ENCODE data around the gene LTBP1.

DNA sequence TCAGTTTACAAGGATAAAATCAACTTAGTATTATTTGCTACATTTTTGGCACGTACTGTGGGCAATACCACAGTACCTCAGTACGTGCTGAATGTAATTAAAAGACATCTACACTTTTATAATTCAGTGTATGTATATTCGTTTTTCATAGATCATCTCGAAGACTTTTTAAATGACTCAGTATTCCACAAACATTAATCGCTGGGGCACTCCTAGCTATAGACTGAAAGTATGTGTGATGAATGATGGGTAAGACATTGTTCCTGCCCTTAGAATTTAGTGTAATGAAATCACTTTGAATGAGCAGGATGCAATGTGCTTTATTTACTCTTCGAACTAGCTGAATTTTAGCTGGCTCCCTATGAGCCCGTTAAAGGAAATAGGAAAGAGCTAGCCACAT, 284.1 kb downstream of the LTBP1 start:
- no peak for TF ChIP-seq CTCF (IDR thresholded peaks at IDR 0.05)
- TF ChIP-seq POLR2A (IDR thresholded peaks at IDR 0.05): no peak
- no peak for TF ChIP-seq POLR2AphosphoS5 (IDR thresholded peaks at IDR 0.05)
